ENCODE results near the gene HRH1.
"Not testable (repeated sequence)": the region's sequence is repeated elsewhere in the genome, so short reads cannot be mapped to it uniquely, and the experiment has no call there.

HRH1 gene

GRCh38 chr3:11206316-11206715, 52.0 kb downstream of the HRH1 start:
- no peak for DNase-seq (ENCODE audit: low spot score)

GRCh38 chr3:11206953-11207352, 52.7 kb downstream of the HRH1 start:
- DNase-seq (ENCODE audit: low spot score), result no peak

GRCh38 chr3:11211531-11212298, 57.4 kb downstream of the HRH1 start:
- no peak for DNase-seq (ENCODE audit: low spot score)

GRCh38 chr3:11212299-11212608, 58.0 kb downstream of the HRH1 start:
- peak; percentile 10 for DNase-seq (ENCODE audit: low spot score)

GRCh38 chr3:11212784-11213183, 58.5 kb downstream of the HRH1 start:
- no peak for DNase-seq (ENCODE audit: low spot score)

GRCh38 chr3:11213810-11214450, 59.6 kb downstream of the HRH1 start:
- DNase-seq (ENCODE audit: low spot score), result no peak

- DNase-seq (ENCODE audit: low spot score), result no peak
These were observed 60.2 kb downstream of the HRH1 start for GRCh38 chr3:11214451-11214978.

GRCh38 chr3:11217370-11217769, 63.1 kb downstream of the HRH1 start:
- not testable (repeated sequence) for DNase-seq (ENCODE audit: low spot score)

- DNase-seq (ENCODE audit: low spot score), result no peak
These were observed 65.9 kb downstream of the HRH1 start for GRCh38 chr3:11220230-11220629.

- DNase-seq (ENCODE audit: low spot score), result no peak
These were observed 67.6 kb downstream of the HRH1 start for GRCh38 chr3:11221818-11222415.

GRCh38 chr3:11224010-11224409, 69.7 kb downstream of the HRH1 start:
- DNase-seq (ENCODE audit: low spot score), result no peak

- DNase-seq (ENCODE audit: low spot score), result no peak
These were observed 70.6 kb downstream of the HRH1 start for GRCh38 chr3:11224870-11225229.

- no peak for DNase-seq (ENCODE audit: low spot score)
These were observed 71.7 kb downstream of the HRH1 start for GRCh38 chr3:11226042-11226370.

GRCh38 chr3:11228041-11228440, 73.7 kb downstream of the HRH1 start:
- DNase-seq (ENCODE audit: low spot score), result no peak

GRCh38 chr3:11230125-11230524, 75.8 kb downstream of the HRH1 start:
- no peak for DNase-seq (ENCODE audit: low spot score)

GRCh38 chr3:11230832-11231231, 76.5 kb downstream of the HRH1 start:
- no peak for DNase-seq (ENCODE audit: low spot score)

GRCh38 chr3:11235385-11235784, 81.1 kb downstream of the HRH1 start:
- DNase-seq (ENCODE audit: low spot score), result no peak

GRCh38 chr3:11236588-11237461, 82.5 kb downstream of the HRH1 start:
- no peak for DNase-seq (ENCODE audit: low spot score)

GRCh38 chr3:11238060-11238459, 83.8 kb downstream of the HRH1 start:
- no peak for DNase-seq (ENCODE audit: low spot score)

GRCh38 chr3:11238880-11239279, 84.6 kb downstream of the HRH1 start:
- DNase-seq (ENCODE audit: low spot score), result no peak

GRCh38 chr3:11239796-11240195, 85.5 kb downstream of the HRH1 start:
- DNase-seq (ENCODE audit: low spot score), result no peak

- DNase-seq (ENCODE audit: low spot score), result no peak
These were observed 86.2 kb downstream of the HRH1 start for GRCh38 chr3:11240496-11240895.

Measured in COLO829 (cell line).